ENCODE data around the gene CIC.

DNA sequence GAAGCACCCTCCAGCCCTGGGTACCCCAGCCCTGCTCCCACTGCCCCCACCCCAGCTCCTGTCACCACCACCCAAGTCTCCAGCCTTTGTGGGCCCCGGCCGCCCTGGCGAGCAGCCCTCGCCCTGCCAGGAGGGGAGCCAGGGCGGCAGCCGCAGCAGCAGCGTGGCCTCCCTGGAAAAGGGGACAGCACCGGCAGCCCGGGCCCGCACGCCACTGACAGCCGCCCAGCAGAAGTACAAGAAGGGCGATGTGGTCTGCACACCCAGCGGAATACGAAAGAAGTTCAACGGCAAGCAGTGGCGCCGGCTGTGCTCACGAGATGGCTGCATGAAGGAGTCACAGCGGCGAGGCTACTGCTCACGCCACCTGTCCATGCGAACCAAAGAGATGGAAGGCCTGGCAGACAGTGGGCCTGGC is 3.9 kb downstream of the CIC start:
- TF ChIP-seq, protein P1, sequence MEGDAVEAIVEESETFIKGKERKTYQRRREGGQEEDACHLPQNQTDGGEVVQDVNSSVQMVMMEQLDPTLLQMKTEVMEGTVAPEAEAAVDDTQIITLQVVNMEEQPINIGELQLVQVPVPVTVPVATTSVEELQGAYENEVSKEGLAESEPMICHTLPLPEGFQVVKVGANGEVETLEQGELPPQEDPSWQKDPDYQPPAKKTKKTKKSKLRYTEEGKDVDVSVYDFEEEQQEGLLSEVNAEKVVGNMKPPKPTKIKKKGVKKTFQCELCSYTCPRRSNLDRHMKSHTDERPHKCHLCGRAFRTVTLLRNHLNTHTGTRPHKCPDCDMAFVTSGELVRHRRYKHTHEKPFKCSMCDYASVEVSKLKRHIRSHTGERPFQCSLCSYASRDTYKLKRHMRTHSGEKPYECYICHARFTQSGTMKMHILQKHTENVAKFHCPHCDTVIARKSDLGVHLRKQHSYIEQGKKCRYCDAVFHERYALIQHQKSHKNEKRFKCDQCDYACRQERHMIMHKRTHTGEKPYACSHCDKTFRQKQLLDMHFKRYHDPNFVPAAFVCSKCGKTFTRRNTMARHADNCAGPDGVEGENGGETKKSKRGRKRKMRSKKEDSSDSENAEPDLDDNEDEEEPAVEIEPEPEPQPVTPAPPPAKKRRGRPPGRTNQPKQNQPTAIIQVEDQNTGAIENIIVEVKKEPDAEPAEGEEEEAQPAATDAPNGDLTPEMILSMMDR (IDR thresholded peaks at IDR 0.05 in 4 of 5, conservative IDR thresholded peaks at IDR 0.05 in 1 of 5) = no peak
- no peak for TF ChIP-seq POLR2A (IDR thresholded peaks at IDR 0.05)
